Mammary epithelial cell (primary cell): ENCODE data around the gene MAST4.

Experiments
- CTCF ChIP-seq, 2 donors: IDR thresholded peaks in 1 of 2; conservative IDR thresholded peaks in 1 of 2; 2 replicates each; pipeline ENCODE4 v1.5.1; 2011 to 2012; ENCODE audit warnings: inconsistent platforms in 2 of 2, low read length in 2 of 2, mild to moderate bottlenecking in 2 of 2, control low read depth in 1 of 2, low read depth in 1 of 2; ENCODE audit not compliant: insufficient read depth in 1 of 2; ENCODE audit errors: extremely low read depth in 1 of 2
- EZH2 ChIP-seq: IDR thresholded peaks from 2 replicates; pipeline ENCODE4 v1.6.1; 2012; ENCODE audit warnings: low read length, inconsistent platforms, borderline replicate concordance

GRCh38 chr5:66793049-66793448, 196.9 kb downstream of the MAST4 start:
- TF ChIP-seq EZH2 (no peak), CTCF (conservative IDR thresholded peaks at IDR 0.05 in 1 of 2, IDR thresholded peaks at IDR 0.05 in 1 of 2; ENCODE audit: extremely low read depth in 1 of 2, insufficient read depth in 1 of 2, low read depth in 1 of 2, low read length in 2 of 2) (no peak)
